ENCODE measurements around the gene NUFIP1. TPM values are rescaled to one million over a fixed set of nuclear protein-coding genes. Genes with fewer than 3 reads are reported as not detected.

NUFIP1 gene
- total and polyA plus RNA-seq, 2 donors (not counting 3 experiments of a cell fraction or from before 2014, with no cell fraction given) = 1.4 to 6.9 TPM

DNA sequence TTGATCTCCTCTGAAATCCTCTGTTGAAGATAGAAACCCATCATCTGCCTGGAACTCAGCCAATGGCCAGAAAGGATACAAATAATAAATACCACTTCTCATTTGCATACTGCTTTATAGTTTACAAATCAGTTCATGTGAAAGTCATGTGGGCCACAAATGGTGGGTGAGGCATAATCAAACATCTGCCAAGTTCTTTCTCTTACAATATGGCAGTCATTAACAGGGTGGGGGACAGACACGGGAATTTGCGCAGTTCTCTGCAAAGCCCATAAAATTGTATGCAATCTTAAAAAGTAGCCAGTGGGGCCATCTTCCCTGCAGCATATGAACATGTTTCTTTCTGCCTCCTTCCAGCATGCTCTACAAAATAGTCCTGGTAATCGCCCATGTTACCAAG lies 59.6 kb downstream of the NUFIP1 start:
- Histone ChIP-seq H3K4me3 (replicated peaks in 1 of 3; ENCODE audit: insufficient read depth in 1 of 3, low read depth in 1 of 3, low read length in 3 of 3) (no peak overlapping the region), H2AFZ (ENCODE audit: low read depth, low read length) (peak overlapping the region; percentile 87), H3K9me3 (replicated peaks; ENCODE audit: control insufficient read depth, insufficient read depth, low read length) (no peaks in the 10 kb centered on the region), H3K9ac (replicated peaks; ENCODE audit: extremely low read depth, insufficient read depth, low read length) (no peak overlapping the region), H3K27ac (ENCODE audit: insufficient read depth, low read depth, low read length) (peak overlapping the region; percentile 10), H3K9me1 (replicated peaks; ENCODE audit: control insufficient read depth, extremely low read depth, insufficient read depth, low read length) (no peaks in the 10 kb centered on the region), H4K20me1 (replicated peaks; ENCODE audit: control insufficient read depth, extremely low read depth, insufficient read depth, low read length) (no peaks in the 10 kb centered on the region), H3K27me3 (ENCODE audit: control insufficient read depth in 2 of 2, insufficient read depth in 2 of 2, low read length in 2 of 2) (no peaks in the 10 kb centered on the region), H3K4me1 (ENCODE audit: control insufficient read depth, extremely low read depth, insufficient read depth, low read length) (peaks cover 52% of the 10 kb centered on the region), H3K36me3 (ENCODE audit: control insufficient read depth in 2 of 2, extremely low read depth in 1 of 2, insufficient read depth in 2 of 2, low read length in 2 of 2) (no peaks in the 10 kb centered on the region), H3K4me2 (ENCODE audit: insufficient read depth, low read length) (no peak overlapping the region), H3K79me2 (ENCODE audit: control insufficient read depth, insufficient read depth, low read length) (no peaks in the 10 kb centered on the region)
- intact Hi-C loops (cut with micrococcal nuclease) (loop anchor here (5.0 kb wide), 3 partner anchors 38 to 217 kb away; no protein-coding TSS in a partner anchor), dilution Hi-C loops (cut with MboI; ENCODE audit: extremely low pct_ligation_motif_present, low sequenced_read_pairs) (no loop called here)
- ChIA-PET CTCF (interaction anchor here (1.8 kb wide), 1 partner anchor 7 kb away, joined by 4 read pairs; no protein-coding TSS in a partner anchor), POLR2A (no interaction called here)
- DNase-seq (ENCODE audit: low read depth, low spot score) (no peak), FAIRE-seq (no peak)
- BruUV-seq (replicated peaks) = no TSS peak
- no peak for TF ChIP-seq JUN (IDR thresholded peaks at IDR 0.05; ENCODE audit: borderline replicate concordance, insufficient read depth, insufficient read length, low read depth)
- no peak for TF ChIP-seq EZH2 (IDR thresholded peaks at IDR 0.05; ENCODE audit: borderline replicate concordance, low read depth, low read length, severe bottlenecking)
- TF ChIP-seq POLR2AphosphoS5 (IDR thresholded peaks at IDR 0.05; ENCODE audit: insufficient read depth, low read depth, low read length) = no peak
- TF ChIP-seq, protein P1, sequence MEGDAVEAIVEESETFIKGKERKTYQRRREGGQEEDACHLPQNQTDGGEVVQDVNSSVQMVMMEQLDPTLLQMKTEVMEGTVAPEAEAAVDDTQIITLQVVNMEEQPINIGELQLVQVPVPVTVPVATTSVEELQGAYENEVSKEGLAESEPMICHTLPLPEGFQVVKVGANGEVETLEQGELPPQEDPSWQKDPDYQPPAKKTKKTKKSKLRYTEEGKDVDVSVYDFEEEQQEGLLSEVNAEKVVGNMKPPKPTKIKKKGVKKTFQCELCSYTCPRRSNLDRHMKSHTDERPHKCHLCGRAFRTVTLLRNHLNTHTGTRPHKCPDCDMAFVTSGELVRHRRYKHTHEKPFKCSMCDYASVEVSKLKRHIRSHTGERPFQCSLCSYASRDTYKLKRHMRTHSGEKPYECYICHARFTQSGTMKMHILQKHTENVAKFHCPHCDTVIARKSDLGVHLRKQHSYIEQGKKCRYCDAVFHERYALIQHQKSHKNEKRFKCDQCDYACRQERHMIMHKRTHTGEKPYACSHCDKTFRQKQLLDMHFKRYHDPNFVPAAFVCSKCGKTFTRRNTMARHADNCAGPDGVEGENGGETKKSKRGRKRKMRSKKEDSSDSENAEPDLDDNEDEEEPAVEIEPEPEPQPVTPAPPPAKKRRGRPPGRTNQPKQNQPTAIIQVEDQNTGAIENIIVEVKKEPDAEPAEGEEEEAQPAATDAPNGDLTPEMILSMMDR (IDR thresholded peaks at IDR 0.05; ENCODE audit: extremely low read depth in 1 of 2, insufficient read depth in 1 of 2, low read depth in 1 of 2, low read length in 2 of 2) = no peak
- TF ChIP-seq FOS (IDR thresholded peaks at IDR 0.05; ENCODE audit: borderline replicate concordance, insufficient read depth, low read length) = no peak
- TF ChIP-seq, protein P2, sequence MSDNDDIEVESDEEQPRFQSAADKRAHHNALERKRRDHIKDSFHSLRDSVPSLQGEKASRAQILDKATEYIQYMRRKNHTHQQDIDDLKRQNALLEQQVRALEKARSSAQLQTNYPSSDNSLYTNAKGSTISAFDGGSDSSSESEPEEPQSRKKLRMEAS (IDR thresholded peaks at IDR 0.05; ENCODE audit: insufficient read depth, insufficient read length) = no peak

Data from endothelial cell of umbilical vein (primary cell).